Stimulated activated CD4-positive, alpha-beta T cell treated with anti-CD3 and anti-CD28 coated beads, TNF-alpha, amount 100 ng/mL, for 4 hours (primary cell): ENCODE data around the gene BPI.
"Not testable (repeated sequence)": the region's sequence is repeated elsewhere in the genome, so short reads cannot be mapped to it uniquely, and the experiment has no call there.

Experiments
- DNase-seq, 3 experiments: peaks; one replicate each; pipeline ENCODE4 v3.0.0-alpha.2; 2020; ENCODE audit warnings: low read depth in 3 of 3

The BPI gene

DNA sequence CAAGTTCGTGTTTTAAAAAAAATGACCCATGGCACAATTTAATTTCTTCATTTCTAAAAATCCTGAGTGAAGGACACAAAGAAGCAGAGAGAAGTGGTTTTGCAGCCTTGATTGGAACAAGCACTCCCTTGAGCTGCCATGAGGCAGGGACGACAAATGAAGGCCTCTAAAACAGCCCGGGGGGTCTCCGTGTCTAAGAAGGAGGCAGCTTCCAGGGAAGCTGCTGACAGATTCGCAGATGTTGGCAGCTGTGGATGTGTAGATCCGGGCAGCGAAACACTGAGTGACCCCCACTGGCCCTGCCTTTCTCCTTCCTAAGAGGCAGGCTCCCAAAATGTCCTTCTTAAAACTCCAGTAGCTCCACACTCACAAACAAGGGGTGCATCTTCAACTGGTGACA lies 32.8 kb downstream of the BPI start:
- no peak for DNase-seq

DNA sequence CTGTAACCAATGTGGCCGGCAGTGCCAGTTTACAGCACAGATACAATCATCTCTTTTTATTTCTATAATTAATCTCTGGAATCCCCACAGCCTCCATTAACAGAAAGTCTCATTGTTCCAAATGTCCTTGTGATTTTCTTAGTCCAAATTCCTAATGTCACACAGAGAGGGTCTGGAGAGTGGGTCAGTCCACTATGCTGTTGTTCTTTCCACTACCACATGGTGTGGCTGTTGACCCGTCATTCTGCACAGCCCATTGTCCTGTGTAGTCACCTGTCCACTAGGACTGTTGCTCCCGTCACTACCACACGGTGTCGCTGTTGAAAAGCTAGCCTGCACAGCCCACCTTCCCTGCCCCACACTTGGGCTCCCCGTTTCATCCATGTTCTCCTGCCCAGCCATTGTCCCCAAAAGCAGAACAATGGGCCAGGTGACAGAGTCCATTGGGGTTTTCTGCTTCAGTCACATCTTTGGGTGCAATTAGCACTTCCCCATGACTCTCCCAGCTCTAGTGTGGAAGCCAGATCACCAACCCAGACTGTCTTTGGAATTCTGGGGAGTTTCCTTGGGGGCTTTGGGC lies 33.7 kb downstream of the BPI start:
- DNase-seq = no peak

DNA sequence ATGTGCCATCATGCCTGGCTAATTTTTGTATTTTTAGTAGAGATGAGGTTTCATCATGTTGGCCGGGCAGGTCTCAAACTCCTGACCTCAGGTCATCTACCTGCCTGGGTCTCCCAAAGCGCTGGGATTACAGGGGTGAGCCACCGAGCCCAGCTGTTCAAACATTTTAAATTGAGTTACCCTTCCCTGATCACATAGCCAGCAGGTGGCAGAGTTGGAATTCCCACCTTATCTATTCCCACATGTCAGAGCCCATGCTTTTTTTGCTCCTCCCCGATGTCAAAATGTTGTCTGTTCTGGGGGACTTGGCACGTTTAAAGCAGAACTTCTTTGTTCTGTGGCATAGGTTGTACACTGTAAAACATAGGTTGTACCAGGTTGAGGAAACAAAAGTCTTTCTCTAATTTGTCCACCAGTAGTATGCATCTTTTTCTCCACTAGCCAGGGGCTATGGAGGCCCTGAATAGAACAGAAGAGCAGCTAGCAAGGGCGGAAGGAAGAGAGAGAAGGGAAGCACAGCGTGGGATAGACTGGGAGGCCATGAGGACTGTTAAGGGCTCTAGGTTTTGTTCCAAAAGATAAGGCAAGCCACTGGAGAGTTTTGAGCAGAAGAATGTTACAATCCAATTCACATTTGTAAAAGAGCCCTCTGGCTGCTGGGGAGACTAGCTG lies 35.0 kb downstream of the BPI start:
- DNase-seq = no peak

DNA sequence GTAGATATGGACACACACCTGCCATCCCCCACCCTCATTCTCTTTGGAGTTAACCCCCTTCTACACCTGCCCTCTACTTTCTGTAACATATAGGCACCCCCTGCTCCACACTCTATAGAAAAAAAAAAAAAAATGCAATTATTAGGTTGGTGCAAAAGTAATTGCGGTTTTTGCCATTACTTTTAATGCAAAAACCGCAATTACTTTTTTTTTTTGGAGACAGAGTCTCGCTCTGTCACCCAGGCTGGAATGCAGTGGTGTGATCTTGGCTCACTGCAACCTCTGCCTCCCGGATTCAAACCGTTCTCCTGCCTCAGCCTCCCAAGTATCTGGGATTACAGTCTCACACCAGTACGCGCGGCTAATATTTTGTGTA lies 35.6 kb downstream of the BPI start:
- DNase-seq = not testable (repeated sequence)

DNA sequence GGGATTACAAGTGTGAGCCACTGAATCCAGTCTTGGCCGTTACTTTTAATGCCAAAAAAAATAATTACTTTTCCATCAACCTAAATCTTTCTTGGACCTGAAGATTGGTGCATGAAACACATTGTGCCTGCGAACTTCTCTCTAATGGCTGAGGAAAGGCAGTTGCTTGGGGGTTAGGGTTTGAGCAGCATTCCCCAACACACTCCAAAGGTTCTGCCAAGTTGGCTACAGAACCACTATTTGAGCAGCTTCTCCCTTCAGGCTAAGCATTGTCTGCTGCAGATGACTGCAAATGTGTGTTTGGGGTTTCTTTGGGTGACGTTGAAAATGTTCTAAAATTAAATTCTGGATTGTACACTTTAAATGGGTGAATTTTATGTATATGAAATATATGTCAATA lies 36.0 kb downstream of the BPI start:
- no peak for DNase-seq

DNA sequence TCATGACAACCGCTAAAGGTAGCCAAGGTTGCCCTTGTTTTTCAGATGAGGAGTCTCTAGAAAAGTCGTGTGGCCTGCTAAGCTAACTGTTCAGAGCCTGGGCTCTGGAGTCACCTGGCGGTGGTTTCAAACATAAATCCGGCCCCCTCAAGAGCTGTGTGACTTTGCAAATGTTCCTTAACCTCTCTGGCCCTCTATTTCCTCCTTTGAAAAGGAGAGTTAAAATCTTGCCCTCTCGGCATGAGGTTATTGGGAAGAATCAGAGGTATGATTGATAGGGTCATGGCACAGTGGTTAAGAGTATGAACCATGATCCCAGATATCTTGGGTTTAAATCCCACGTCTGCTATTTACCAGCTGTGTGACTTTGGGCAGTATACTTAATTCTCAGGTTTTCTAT lies 36.7 kb downstream of the BPI start:
- no peak for DNase-seq

DNA sequence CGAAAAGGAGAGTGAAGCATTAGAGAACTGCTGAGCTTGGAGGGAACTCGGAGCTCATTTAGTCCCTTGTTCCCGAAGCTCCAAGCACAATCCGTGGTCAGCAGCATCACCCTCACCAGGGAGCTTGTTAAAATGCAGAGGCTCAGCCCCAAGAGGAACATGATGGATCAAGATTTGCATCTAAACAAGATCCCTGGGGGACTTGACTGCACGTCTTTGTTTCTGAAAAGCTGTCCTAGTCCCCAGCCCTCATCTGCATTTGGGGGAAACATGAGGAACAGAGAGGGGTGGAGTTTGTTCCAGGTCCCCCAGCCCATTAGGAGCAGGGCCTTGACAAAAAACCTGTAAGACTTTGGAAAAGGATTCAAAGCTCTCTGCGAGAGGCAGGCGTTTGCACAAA lies 38.3 kb downstream of the BPI start:
- no peak for DNase-seq

DNA sequence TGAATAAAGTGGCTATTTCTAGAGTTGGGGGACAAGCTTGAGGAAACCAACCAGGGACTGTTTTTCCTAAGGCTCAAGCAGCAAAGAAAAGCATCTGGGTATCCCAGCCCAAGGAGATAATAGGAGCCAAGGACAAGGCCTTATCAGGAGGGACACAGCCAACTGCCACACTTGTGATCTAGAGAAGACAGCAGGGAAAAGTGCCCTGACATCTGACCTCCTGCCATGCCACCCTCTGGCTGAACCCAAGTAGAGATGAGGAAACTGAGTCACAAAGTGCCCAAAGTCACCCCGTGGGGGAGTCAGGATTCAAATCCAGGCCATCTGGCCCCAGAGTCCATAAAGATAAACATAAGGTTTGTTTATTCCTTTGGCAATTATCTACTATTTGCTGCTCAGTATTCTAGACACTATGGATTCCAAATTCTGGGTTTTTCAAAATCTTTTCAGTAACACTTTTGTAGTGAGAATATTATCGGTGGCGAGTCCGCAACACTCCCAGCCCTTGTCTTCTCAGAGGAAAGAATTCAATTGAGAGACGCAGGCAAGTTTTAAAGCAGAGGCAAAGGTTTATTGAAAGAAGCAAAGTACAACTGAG lies 38.9 kb downstream of the BPI start:
- DNase-seq = no peak

DNA sequence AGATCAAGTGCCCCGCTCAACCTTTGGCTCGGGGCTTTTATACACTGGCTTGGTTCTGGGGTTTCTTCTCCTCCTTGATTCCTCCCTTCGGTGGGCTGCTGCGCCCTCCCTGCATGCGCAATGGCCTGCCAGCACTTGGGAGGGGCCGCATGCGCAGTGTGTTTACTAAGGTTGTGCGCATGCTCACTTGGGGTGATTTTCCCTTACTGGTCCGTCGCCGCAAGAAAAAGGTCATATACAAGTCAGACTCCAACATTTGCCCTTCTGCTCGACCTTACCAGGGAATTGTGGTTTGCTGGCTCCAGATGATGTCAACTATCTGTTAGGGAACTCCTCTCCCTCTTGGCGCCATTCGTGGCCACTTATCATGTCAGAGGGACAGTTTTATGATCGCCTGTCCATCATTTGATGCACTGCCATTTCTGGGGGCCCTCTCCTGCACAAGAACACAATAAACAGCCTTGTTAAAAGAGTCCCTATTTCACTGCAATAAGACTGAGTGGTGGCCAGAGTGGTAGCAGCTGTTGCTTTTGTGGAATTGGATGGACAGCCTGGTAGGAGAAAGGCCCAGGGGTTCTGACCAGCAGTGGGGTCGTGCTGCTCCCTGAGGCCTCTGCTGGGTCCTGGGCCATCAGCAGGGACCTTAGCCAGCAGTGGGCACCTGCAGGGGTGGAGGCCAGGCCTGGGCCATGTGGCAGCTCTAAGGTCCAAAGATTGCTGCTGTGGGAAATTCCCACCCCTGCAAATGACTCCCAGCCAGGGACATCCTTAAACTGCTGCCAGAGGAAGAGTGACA lies 39.6 kb downstream of the BPI start:
- DNase-seq = no peak

DNA sequence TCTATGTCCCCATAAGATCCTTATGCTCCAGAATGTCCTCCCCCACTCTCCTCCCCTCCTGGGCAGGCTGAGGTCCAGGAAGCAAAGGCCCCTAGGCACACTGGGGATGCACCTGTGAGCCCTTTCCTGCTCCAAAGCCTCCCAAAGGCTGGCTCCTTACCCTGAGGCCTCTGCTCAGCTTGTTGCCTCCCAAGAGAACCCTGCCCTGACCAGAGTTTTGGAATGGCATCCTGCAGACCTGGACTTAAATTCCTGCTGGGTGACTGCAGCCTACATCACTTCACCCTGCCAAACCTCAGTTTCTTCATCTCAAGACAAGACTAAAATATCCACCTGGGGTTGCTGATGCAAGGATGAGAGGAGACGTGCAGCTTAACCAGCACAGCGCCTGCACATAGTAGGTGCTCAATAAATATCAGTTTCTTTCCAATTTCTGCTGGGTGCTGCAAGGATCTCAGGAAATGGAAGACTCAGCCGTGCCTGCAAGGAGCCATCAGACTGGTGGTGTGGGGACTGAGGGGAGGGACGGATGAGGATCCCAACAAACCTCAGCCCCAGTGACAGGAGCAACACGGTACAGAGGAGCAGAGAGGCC lies 40.2 kb downstream of the BPI start:
- no peak for DNase-seq

DNA sequence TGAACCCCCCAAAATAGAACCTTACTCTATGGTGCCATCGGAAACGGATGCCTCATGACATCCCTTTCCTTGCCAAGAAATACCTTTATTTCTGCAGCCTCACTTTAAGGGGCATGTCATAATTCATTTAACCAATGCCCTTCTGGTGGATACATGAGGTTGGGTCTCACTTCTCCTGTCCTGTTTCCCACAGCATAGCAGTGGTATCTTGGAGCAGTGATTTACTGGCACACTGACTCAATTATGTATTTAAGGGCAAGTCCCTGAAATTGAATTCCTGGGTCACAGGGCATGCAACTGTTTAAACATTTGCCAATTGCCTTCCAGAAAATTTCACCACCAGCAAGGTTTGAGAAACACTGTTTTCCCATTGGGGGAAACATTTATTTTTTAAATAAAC lies 41.7 kb downstream of the BPI start:
- no peak for DNase-seq

DNA sequence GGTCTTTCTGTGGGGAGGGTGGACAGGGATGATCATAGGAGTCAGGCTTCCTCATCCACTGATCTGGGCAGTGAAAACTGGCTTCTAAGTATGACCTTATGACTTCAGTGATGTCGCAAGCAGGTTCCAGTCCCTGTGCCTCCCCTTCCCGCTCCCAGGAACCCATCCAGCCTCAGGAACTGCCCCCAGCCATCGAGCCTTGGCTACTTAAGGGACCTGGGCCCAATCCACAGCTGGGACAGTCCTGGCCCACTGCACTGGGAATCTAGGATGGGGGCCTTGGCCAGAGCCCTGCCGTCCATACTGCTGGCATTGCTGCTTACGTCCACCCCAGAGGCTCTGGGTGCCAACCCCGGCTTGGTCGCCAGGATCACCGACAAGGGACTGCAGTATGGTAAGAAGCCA lies 42.3 kb downstream of the BPI start, which contains the start of gene LBP:
Gene LBP (plus strand): TSS at position 236 of the 405 bp plus-strand sequence. CDS start 35 bp downstream, at position 271.
- DNase-seq = no peak

DNA sequence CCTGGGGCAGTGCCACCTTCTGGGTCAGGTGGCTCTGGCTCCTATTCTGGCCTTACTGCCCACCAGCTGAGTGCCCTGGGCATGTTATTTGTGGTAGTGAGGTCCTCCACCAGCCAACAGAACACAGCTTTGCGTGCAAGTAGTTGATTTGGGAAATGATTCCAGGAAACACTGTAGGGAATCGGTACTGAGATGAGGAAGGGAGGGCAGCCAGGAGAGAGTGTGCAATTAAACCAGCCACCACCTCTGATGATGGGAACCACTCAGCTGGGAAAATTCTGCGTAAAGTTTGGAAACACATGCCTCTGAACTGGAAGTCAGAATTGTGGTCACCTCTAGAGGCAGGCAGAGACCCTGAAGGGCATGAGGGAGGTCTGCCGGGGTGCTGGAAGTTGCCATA lies 42.8 kb downstream of the BPI start:
- no peak for DNase-seq

DNA sequence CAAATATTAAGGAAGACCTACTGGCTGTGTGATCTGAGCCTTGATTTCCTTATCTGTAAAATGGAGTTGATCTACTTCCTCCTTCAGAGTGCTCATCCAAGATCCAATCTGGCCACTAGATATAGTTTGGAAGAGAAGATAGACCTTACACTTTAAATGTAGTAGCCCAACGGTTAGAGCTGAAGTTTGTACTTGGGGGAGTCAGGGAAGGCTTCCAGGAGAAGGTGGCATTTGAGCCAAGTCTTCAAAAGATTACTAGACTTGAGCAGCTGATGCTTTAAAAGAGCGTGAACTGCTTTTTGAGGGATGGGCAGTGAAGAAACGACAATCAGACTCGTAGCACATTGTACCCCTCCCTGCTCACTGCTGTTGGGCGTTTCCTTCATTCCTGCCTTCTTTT lies 45.9 kb downstream of the BPI start:
- DNase-seq = no peak

DNA sequence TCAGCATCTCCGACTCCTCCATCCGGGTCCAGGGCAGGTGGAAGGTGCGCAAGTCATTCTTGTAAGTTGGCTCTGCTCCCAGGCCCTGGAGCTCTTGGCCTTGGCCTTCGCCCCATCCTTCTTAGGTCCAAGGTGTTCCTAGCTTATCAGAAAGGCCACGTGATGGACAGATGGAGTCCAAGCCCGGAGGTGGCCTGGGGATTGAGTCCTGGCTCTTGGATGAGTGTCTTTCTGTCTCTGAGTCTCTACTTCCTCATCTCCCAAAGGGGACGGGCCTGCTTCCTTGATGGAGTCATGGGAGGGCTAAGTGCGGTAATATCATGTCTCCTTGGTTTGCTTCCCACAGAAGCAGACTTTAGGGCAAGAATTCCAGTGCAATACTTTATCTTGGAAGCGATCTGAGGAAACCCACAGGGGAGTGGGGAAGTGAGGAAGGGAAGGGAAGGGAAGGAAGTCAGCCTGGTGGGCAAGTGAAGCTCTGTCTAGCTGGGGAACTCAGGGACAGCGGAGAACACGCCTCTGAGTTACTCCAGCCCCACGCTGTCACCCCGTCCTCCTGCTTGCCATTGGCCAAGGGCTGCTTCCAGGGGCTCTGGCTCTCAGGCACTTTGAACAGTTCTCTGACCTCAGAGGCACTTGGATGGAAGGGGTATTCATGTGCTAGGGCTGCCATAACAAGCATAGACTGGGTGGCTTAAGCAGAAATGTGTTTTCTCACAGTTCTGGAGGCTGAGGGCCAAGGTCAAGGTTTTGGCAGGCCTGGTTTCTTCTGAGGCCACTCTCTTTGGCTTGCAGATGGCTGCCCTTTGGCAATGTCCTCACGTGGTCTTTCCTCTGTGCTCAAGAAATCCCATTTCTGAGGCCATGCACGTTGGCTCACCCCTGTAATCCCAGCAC lies 47.2 kb downstream of the BPI start:
- DNase-seq = no peak

DNA sequence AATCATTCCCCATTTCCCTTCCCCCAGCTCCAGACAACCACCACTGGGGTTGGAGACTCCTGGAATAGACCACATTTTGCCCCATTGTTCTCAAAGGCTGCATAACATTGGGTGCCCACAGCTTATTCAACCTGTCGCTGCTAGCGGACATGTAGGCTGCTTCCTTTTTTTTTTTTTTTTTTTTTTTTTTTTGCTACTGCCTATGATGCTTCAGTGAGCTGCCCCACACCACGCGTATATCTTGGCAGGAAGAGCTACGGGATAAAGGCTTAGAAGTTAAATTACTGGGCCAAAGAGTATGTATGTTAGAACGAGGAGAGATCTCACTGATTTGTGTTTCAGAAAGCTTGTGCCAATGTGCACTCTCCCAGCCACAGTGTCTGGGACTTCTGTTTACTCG lies 49.4 kb downstream of the BPI start:
- no peak for DNase-seq

DNA sequence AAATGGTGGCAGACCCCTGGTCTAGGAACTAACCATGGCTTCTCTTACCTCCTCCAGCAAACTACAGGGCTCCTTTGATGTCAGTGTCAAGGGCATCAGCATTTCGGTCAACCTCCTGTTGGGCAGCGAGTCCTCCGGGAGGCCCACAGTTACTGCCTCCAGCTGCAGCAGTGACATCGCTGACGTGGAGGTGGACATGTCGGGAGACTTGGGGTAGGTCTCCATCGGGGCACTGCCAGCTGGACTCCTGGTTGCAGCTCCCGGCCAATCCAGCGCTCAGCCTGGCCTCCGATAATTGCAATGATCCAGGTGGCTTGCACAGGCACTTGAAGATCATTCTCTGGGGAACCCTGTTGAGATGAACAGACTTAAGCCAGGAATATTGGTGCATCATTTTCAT lies 50.3 kb downstream of the BPI start:
- no peak for DNase-seq

DNA sequence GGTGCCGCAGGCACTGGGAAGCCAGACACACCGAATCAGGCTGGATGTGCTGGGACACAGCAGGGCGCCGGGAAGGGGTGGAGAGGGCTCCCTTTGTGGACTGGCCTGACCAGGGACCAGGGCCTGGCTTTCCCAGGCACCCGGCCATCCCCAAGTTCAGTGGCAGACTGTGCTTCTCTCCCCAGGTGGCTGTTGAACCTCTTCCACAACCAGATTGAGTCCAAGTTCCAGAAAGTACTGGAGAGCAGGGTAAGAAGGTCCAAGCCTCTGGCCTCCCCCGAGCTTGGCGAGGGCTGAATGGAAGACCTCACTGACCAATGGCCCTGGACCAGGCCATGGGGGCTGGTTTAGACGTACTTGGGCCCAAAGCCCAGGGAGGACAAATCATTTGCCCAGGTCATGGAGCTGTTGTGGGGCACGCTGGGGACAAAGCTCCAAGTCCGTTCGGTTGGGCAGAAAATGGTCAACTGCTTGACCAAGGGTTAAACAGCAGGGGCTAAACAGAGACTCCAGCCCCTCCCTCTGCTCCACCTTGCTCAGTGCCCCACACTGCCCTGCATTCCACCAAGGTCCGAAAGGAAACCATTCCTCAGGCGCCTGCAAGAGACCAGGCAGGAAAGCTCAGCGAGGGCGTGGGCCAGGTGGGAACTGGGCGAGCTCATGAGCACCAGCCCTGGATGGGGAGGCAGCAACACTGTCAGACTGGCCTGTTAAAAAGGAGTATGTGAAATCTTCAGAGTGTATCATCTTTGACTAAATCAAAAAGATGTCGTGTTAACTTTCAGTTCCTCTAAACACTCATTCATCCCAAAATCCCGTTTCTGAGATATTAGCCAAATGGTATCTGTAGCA lies 51.4 kb downstream of the BPI start:
- no peak for DNase-seq

DNA sequence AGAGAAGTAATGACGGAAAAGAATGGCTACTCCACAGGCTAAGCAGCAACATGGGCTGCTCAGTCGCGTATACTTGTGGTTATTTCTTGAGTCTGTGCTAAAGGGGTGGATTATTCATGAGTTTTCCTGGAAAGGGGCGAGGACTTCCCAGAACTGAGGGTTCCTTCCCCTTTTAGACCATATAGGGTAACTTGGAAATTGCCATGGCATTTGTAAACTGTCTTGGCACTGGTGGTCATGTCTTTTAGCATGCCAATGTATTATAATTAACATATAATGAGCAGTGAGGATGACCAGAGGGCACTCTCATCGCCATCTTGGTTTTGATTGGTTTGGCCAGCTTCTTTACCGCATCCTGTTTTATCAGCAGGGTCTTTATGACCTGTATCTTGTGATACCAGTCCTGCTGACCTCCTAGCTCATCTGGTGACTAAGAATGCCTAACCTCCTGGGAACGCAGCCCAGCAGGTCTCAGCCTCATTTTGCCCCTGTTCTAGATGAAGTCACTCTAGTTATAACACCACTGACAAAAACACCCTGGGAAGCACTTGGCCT lies 53.8 kb downstream of the BPI start:
- no peak for DNase-seq

DNA sequence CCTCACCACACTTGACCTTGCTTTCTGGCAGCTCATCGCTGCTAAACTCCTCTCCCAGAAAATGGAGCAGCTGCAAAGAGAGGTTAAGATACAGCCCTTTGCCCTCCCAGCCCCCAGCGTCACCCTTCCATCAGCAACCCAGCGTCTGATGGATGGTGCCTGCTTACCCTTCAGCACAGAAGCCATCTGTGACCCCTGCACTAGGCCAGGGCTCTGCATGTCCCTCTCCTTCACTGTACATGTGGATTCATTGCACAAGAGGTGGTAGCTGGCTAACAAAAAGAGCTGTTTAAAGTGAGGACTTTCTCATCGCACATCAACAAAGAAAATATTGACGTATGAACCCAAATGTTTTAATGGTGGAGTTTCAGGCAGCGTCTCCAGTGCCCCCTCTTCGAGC lies 54.6 kb downstream of the BPI start:
- DNase-seq = no peak
